ENCODE results near the gene SMARCA2. TPM values are rescaled to one million over a fixed set of nuclear protein-coding genes. Genes with fewer than 3 reads are reported as not detected.
A peak's percentile ranks its signal among the peaks of the same experiment; 100 is the strongest.

SMARCA2 gene
- total RNA-seq, 1 experiment from 2014 or later: 77.6 TPM

DNA sequence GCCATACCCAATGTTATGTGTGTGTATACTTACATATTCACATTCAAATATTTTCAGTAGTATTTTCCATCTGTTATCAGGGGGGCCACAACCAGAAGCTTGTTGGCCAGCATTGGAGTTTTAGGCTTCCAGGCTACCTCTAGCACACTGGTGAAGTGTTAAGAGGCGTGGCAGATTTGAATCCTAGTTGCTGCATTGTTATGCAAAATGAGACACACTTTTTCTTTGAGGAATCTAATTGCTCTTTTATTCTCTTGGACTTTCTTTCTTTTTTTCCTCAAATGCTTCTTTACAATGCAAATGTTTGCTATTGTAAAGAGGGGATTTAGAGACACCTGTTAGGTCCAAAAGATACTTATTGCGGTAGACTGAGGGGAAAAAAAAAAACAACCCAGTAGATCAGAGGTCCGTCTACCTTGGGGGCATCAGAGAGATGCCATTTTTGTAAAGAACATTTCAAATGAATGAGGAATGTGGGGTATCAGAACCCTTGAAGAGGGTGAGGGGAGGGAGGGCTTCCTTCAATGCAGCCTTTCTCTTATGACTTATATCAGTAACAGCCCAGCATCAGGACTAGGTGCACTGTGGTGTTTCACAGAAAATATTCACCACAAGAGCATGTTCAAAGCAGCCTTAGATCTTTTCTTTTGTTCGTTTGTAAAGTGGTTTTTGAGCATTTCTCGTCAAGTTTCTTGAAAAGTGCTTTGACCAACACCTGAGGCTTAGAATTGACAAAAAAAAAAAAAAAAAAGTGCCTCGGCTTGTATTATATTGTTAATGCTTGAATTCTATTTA is 3.8 kb downstream of the SMARCA2 start:
- H3K27ac Mint-ChIP-seq (ENCODE audit: low read depth, unreplicated experiment): peak overlapping the region; percentile 80
- H3K9me3 Mint-ChIP-seq (ENCODE audit: unreplicated experiment): no peaks in the 10 kb centered on the region
- ChIA-PET POLR2A (interaction anchor here (0.7 to 2.5 kb wide), 7 partner anchors 8 to 1460 kb away, joined by 3 to 23 read pairs (median 7); no protein-coding TSS in a partner anchor), CTCF (interaction anchor here (0.7 kb wide), 1 partner anchor 100 kb away, joined by 3 read pairs; no protein-coding TSS in a partner anchor)
- peaks cover 12% of the 10 kb centered on the region for H3K36me3 Mint-ChIP-seq (ENCODE audit: insufficient read depth, unreplicated experiment)
- H3K27me3 Mint-ChIP-seq (ENCODE audit: insufficient read depth, unreplicated experiment): no peaks in the 10 kb centered on the region
- TF ChIP-seq, protein P1, sequence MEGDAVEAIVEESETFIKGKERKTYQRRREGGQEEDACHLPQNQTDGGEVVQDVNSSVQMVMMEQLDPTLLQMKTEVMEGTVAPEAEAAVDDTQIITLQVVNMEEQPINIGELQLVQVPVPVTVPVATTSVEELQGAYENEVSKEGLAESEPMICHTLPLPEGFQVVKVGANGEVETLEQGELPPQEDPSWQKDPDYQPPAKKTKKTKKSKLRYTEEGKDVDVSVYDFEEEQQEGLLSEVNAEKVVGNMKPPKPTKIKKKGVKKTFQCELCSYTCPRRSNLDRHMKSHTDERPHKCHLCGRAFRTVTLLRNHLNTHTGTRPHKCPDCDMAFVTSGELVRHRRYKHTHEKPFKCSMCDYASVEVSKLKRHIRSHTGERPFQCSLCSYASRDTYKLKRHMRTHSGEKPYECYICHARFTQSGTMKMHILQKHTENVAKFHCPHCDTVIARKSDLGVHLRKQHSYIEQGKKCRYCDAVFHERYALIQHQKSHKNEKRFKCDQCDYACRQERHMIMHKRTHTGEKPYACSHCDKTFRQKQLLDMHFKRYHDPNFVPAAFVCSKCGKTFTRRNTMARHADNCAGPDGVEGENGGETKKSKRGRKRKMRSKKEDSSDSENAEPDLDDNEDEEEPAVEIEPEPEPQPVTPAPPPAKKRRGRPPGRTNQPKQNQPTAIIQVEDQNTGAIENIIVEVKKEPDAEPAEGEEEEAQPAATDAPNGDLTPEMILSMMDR (IDR thresholded peaks at IDR 0.05; ENCODE audit: unreplicated experiment): no peak
- intact Hi-C loops (cut with micrococcal nuclease): loop anchor here (5.0 kb wide), 3 partner anchors 48 to 823 kb away; partner anchors contain the start of gene PUM3
- no TSS peak for BruUV-seq (replicated peaks)
- H3K4me3 Mint-ChIP-seq (ENCODE audit: unreplicated experiment): peak overlapping the region; percentile 90
- peaks cover 21% of the 10 kb centered on the region for H3K4me1 Mint-ChIP-seq (ENCODE audit: insufficient read depth, unreplicated experiment)
- peak; percentile 14 for DNase-seq (ENCODE audit: unreplicated experiment)

DNA sequence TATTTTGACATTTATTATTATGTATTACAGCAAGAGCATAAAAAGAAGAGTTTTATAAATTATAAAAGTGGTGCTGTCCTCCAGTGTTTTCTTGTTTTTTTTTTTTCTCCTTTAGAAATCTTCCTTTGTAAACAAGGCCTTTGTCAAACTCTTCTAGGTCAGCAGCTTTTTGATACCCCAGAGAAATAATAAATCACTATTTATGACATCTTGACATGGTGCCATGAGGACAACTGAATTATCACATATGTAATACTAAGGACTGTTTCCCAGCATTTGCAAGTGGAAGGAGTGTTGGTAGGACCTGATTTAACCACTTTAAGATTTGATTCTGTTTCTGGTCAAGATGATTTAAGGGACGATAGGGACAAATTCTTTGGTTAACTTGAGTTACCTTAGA is 4.6 kb downstream of the SMARCA2 start:
- Mint-ChIP-seq H3K27ac (ENCODE audit: low read depth, unreplicated experiment) (no peak overlapping the region), H3K4me1 (ENCODE audit: insufficient read depth, unreplicated experiment) (peaks cover 26% of the 10 kb centered on the region), H3K9me3 (ENCODE audit: unreplicated experiment) (no peaks in the 10 kb centered on the region), H3K4me3 (ENCODE audit: unreplicated experiment) (no peak overlapping the region), H3K27me3 (ENCODE audit: insufficient read depth, unreplicated experiment) (no peaks in the 10 kb centered on the region), H3K36me3 (ENCODE audit: insufficient read depth, unreplicated experiment) (peaks cover 12% of the 10 kb centered on the region)
- TF ChIP-seq, protein P1 (IDR thresholded peaks at IDR 0.05; ENCODE audit: unreplicated experiment): no peak
- intact Hi-C loops (cut with micrococcal nuclease): loop anchor here (5.0 kb wide), 3 partner anchors 48 to 823 kb away; partner anchors contain the start of gene PUM3
- no TSS peak for BruUV-seq (replicated peaks)
- ChIA-PET POLR2A (no interaction called here), CTCF (no interaction called here)
- DNase-seq (ENCODE audit: unreplicated experiment): no peak

DNA sequence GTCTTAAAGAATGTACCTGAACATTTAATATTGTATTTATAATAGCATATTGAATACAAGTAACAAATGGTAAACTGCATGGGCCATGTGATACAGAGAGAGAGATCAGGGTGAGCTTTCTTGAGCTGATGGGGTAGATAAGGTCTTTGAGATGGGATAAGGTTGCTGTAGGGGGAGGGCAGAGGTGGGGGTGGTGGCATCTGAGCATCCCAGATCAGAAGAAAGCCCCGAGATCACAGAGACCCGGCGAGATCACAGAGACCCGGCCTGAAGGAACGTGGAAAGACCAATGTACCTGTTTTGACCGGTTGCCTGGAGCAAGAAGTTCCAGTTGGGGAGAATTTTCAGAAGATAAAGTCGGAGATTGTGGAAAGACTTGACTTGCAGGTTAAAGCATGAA is 6.6 kb downstream of the SMARCA2 start:
- DNase-seq (ENCODE audit: unreplicated experiment): no peak
- Mint-ChIP-seq H3K27ac (ENCODE audit: low read depth, unreplicated experiment) (no peak overlapping the region), H3K27me3 (ENCODE audit: insufficient read depth, unreplicated experiment) (no peaks in the 10 kb centered on the region), H3K4me1 (ENCODE audit: insufficient read depth, unreplicated experiment) (peaks cover 35% of the 10 kb centered on the region), H3K4me3 (ENCODE audit: unreplicated experiment) (no peak overlapping the region), H3K9me3 (ENCODE audit: unreplicated experiment) (no peaks in the 10 kb centered on the region), H3K36me3 (ENCODE audit: insufficient read depth, unreplicated experiment) (peaks cover 8% of the 10 kb centered on the region)
- BruUV-seq (replicated peaks): no TSS peak
- TF ChIP-seq, protein P1 (IDR thresholded peaks at IDR 0.05; ENCODE audit: unreplicated experiment): no peak
- POLR2A ChIA-PET: no interaction called here
- intact Hi-C loops (cut with micrococcal nuclease): no loop called here
- CTCF ChIA-PET: no interaction called here

DNA sequence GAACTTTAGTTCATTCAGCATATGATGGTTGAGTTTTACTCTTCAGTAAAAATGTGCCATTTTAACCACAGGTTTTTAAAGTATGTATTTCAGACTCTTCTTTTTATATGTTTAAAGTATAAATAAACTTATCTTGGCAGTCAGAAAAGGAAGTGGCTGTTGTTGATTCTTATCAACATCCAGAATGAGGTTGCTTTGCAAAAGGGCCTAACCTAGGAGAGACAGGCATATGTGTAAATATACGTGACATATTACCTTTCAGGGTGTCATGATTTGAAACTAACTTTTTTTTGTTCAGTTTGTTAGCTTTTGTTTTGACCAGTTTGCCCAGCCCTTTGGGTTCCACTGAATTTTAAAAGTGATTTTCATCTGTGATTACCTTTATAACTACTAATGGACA is 7.4 kb downstream of the SMARCA2 start:
- no TSS peak for BruUV-seq (replicated peaks)
- intact Hi-C loops (cut with micrococcal nuclease): no loop called here
- Mint-ChIP-seq H3K36me3 (ENCODE audit: insufficient read depth, unreplicated experiment) (peaks cover 5% of the 10 kb centered on the region), H3K27me3 (ENCODE audit: insufficient read depth, unreplicated experiment) (no peaks in the 10 kb centered on the region), H3K27ac (ENCODE audit: low read depth, unreplicated experiment) (no peak overlapping the region), H3K4me3 (ENCODE audit: unreplicated experiment) (no peak overlapping the region), H3K9me3 (ENCODE audit: unreplicated experiment) (no peaks in the 10 kb centered on the region), H3K4me1 (ENCODE audit: insufficient read depth, unreplicated experiment) (peaks cover 35% of the 10 kb centered on the region)
- POLR2A ChIA-PET: interaction anchor here (1.0 kb wide), 1 partner anchor 8 kb away, joined by 3 read pairs; the partner anchor contains the start of gene SMARCA2
- CTCF ChIA-PET: interaction anchor here (0.8 kb wide), 1 partner anchor 81 kb away, joined by 4 read pairs; no protein-coding TSS in a partner anchor
- TF ChIP-seq, protein P1 (IDR thresholded peaks at IDR 0.05; ENCODE audit: unreplicated experiment): no peak
- no peak for DNase-seq (ENCODE audit: unreplicated experiment)

Data from MCF 10A (cell line).